Subcutaneous adipose tissue (tissue), 4 donors: ENCODE data around the gene STK26. TPM values are rescaled to one million over a fixed set of nuclear protein-coding genes. Genes with fewer than 3 reads are reported as not detected.

ENCODE experiments used
- CTCF ChIP-seq: fragments of 450-650 bp; IDR thresholded peaks from one replicate; pipeline ENCODE4 v1.5.1; 2016; ENCODE audit warnings: low read depth, mild to moderate bottlenecking, control low read depth, antibody characterized with exemption, moderate library complexity
- total RNA-seq, 4 donors: library from RNA; depleted of rRNA; stranded (reverse); fragments of >200 nt; gene quantifications; one replicate each; pipeline ENCODE4 v1.1.0, GENCODE V29; 2016

STK26 gene
- total RNA-seq, 4 donors from 2014 or later, result 5.4 to 8.4 (median 7.3) TPM

- TF ChIP-seq CTCF, result no peak
Measured at GRCh38 chrX:132058975-132059374, 35.9 kb downstream of the STK26 start.

- TF ChIP-seq CTCF, result no peak
Measured at GRCh38 chrX:132059973-132060540, 37.0 kb downstream of the STK26 start.

GRCh38 chrX:132063334-132063733 is 40.2 kb downstream of the STK26 start:
- TF ChIP-seq CTCF, result no peak

GRCh38 chrX:132063862-132064261 is 40.8 kb downstream of the STK26 start:
- TF ChIP-seq CTCF, result no peak

GRCh38 chrX:132068405-132068804 is 45.3 kb downstream of the STK26 start:
- no peak for TF ChIP-seq CTCF

- no peak for TF ChIP-seq CTCF
Measured at GRCh38 chrX:132071254-132071653, 48.2 kb downstream of the STK26 start.

- no peak for TF ChIP-seq CTCF
Measured at GRCh38 chrX:132077414-132077813, 54.3 kb downstream of the STK26 start.
